GM21528 (cell line): ENCODE results near the gene HOXD9.

Experiments
- ATAC-seq: cut with Tn5 transposase; IDR thresholded peaks from one replicate; pipeline ENCODE4 v1.9.1; 2021; ENCODE audit warnings: mild to moderate bottlenecking, moderate library complexity; ENCODE audit not compliant: unreplicated experiment, low FRiP score

The HOXD9 gene

GRCh38 chr2:176097820-176098365, 24.6 kb upstream of the HOXD9 start:
- ATAC-seq: no peak

- ATAC-seq: no peak
These were observed 24.0 kb upstream of the HOXD9 start for GRCh38 chr2:176098366-176099158.

DNA sequence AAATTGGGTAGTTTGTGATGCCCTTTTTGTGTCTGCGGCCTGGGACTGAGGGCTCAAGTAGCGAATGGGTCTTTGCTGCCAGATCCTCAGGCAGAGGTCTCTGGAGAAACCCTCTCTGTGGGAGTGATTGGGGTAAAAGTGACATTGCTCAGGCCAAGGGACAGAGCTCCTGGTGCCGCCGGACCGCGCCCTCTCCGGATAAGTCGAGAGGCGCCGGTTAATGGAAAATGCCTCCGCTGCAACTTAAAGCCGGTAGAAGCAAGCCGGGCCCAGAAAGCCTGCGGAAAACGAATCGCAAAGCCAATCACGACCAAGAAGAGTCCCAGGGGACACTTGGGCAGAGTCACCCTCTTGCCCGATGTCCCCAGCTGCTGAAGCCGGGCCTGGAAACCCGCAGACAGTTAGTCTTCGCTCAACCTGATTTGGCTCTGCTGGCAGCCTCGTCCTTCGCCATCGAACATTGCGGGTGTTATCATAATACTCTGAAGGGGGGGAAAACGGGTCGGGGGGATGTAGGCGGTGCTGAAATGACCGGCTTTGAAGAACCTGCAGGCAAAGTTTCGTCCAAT, 23.3 kb upstream of the HOXD9 start:
- no peak for ATAC-seq

DNA sequence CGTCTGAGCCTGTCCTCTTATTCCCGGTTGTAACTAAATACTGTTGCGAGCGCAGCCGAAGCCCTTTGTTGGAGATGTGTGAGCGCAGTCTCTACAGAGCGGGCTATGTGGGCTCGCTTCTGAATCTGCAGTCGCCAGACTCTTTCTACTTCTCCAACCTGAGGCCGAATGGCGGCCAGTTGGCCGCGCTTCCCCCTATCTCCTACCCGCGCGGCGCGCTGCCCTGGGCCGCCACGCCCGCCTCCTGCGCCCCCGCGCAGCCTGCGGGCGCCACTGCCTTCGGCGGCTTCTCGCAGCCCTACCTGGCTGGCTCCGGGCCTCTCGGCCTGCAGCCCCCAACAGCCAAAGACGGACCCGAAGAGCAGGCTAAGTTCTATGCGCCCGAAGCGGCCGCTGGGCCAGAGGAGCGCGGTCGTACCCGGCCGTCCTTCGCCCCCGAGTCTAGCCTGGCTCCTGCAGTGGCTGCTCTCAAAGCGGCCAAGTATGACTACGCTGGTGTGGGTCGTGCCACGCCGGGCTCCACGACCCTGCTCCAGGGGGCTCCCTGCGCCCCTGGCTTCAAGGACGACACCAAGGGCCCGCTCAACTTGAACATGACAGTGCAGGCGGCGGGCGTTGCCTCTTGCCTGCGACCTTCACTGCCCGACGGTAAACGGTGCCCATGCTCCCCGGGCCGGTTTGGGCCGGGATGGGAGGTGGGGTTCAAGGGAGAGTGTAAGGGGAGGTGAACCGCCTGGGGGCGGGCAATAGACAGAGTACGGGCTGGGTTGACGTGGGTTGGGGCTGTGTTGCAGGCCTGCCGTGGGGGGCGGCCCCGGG, 22.6 kb upstream of the HOXD9 start, which contains the start of gene HOXD12:
HOXD12 (plus strand) TSS at position 68 of the 819 bp plus-strand sequence; CDS start at position 75, 7 bp downstream.
- no peak for ATAC-seq

GRCh38 chr2:176100547-176101140, 21.9 kb upstream of the HOXD9 start:
- no peak for ATAC-seq

- ATAC-seq: no peak
These were observed 21.2 kb upstream of the HOXD9 start for GRCh38 chr2:176101216-176101830.

DNA sequence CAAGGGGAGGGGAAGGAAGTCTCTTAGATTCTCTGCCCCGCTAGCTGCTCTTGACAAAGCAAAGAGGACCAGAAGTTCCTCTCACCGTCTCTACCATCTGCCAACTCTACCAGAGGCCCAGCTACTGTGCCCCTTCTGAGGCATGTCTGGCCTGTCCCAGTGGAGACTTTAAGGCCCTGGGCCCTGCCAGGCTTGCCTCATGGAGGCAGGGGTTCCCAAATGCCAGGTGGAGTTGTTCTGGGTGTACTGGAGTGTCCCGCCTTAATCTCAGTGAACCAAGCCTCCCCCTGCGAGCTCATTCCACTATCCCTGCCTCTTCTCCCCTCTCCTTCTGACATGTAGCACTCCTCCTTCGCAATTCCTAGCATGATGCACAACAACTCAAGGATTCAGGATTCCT, 20.7 kb upstream of the HOXD9 start:
- no peak for ATAC-seq

DNA sequence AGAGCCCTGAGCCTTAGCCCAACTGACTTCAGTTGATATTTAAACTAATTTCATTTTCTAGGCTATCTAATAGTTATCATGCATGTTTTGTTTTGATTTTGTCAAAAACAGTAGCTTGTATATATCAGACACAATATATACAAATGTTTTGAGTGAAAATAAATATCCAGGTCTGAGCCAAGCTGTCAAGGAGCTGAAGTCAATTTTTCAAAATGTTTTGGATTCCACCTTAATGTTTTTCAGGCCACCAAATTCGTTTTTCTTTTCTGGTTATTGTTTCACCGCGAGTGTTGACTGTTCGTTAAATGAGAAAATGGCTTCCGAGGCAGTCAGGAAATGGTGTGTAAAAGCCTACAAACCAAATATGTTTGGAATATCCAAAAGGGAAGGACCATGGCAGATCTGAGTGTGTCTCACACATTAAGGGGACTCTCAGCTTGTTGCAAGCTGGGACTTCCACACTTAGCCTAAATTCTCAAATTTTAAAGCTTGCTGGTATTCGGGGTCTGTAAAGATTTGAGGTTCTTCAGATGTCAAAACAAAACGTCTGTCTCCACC, 20.1 kb upstream of the HOXD9 start:
- ATAC-seq: no peak

GRCh38 chr2:176103194-176103593, 19.3 kb upstream of the HOXD9 start:
- ATAC-seq: no peak

GRCh38 chr2:176103742-176104315, 18.7 kb upstream of the HOXD9 start:
- no peak for ATAC-seq

GRCh38 chr2:176104316-176105077, 18.0 kb upstream of the HOXD9 start:
- ATAC-seq: no peak

DNA sequence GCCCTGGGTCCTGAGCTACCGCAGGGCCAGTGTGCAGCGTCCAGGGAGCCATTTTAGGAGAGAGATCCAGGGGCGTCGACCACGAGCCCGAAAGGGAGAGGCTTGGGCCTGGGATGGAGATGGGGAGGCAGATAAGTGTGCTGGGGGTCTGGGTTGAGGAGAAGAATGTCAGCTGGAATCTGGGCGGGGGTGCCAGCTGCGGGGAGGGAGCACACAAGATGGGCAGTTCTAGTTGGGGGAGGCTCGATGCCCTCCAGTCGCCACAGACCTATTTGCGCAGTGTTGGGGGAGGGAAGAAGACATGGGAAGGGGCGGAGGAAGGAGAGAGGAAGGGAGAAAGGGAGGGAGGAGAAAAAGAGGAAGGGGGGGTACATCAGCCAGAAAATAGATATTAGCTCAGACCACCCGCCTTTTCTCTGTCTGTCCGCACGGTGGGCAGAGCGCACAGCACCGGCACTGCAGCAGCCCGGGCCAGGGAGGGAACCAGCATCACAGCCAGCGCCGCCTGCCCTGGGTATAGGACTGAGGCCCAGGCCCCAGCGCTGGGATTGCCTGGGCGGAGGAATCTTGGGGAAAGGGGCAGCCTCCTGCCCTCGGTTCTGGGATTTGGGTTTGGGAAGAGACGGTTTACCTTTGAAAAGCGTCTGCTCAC, 17.3 kb upstream of the HOXD9 start:
- no peak for ATAC-seq

- ATAC-seq: no peak
These were observed 16.6 kb upstream of the HOXD9 start for GRCh38 chr2:176105730-176106580.

DNA sequence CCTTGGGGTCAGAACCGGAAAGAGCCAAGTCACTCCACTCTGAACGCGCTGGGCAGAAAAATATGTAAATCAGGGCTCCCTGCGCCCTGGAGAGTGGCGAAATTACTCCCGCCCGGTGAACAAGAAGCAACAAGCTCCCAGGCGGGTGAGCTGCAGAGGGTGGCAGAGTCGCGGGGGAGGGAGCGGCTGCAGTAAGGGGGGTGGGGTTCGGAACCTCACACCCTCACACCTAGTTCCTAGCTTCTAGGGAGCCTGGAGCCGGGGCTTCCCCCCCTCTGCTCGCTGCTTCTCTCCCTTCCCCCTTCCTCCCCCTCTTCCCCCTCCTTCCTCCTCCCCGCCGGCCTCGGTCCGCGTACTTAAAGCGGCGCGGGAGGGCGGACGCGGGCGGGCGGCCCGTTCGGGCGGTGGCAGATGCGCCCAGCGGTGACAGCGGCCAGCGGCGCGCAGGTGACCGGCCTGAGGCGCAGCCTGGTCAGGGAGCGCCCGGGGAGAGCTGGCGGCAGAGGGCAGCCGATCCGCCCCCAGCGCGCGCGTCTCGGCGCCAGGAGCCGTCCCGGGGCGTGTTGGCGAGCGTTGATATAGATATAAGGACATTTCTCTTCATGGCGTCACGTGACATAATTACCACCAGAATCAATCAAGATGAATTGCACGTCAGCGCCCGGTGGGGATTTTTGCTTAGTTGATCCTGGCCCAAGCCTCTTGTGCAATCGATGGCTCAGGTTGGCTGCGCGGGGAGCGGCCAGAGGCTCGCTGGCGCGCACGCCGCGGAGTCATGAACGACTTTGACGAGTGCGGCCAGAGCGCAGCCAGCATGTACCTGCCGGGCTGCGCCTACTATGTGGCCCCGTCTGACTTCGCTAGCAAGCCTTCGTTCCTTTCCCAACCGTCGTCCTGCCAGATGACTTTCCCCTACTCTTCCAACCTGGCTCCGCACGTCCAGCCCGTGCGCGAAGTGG, 15.7 kb upstream of the HOXD9 start, which contains the start of gene HOXD11:
HOXD11 (plus strand) TSS at position 700 of the 959 bp plus-strand sequence; CDS start at position 776, 76 bp downstream.
- no peak for ATAC-seq

DNA sequence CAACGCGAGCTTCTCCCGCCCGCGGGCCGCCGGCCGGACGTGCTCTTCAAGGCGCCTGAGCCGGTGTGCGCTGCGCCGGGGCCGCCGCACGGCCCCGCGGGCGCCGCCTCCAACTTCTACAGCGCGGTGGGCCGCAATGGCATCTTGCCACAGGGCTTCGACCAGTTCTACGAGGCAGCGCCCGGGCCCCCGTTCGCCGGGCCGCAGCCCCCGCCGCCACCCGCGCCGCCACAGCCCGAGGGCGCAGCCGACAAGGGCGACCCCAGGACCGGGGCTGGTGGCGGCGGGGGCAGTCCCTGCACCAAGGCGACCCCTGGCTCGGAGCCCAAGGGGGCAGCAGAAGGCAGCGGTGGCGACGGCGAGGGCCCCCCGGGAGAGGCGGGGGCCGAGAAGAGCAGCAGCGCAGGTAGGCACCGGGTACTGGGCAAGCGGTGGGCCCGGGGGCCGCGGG, 14.8 kb upstream of the HOXD9 start:
- no peak for ATAC-seq
